Activated CD4-positive, alpha-beta memory T cell treated with anti-CD3 and anti-CD28 coated beads, Interleukin-2, amount 10 ng/mL, durations not matched to agents 7 days and 5 days (primary cell): ENCODE data around the gene KCNN3. TPM values are rescaled to one million over a fixed set of nuclear protein-coding genes. Genes with fewer than 3 reads are reported as not detected.

Experiments used
- CTCF ChIA-PET: fragments of 350-600 bp; sonication (Branson Sonifier 250); formaldehyde crosslinking; loops from one replicate; lab custom pipeline; 2021; ENCODE audit warnings: antibody characterized with exemption, inconsistent platforms; lab: Charles Lee
- POLR2A ChIA-PET: fragments of 350-600 bp; sonication (Branson Sonifier 250); formaldehyde crosslinking; loops from one replicate; lab custom pipeline; 2021; ENCODE audit warnings: antibody characterized with exemption; lab: Charles Lee
- DNase-seq: peaks from one replicate; pipeline ENCODE4 v3.0.0-alpha.2; 2020
- H3K27ac Mint-ChIP-seq: one replicate; pipeline ENCODE4 v1.8.0; 2021; ENCODE audit warnings: mild to moderate bottlenecking, mixed read lengths
- H3K27me3 Mint-ChIP-seq: one replicate; pipeline ENCODE4 v1.8.0; 2021; ENCODE audit warnings: mixed read lengths
- H3K36me3 Mint-ChIP-seq: one replicate; pipeline ENCODE4 v1.8.0; 2021; ENCODE audit warnings: low read depth, mixed read lengths
- H3K4me1 Mint-ChIP-seq: one replicate; pipeline ENCODE4 v1.8.0; 2021; ENCODE audit warnings: mixed read lengths
- H3K4me3 Mint-ChIP-seq: one replicate; pipeline ENCODE4 v1.8.0; 2021; ENCODE audit warnings: mild to moderate bottlenecking, mixed read lengths
- H3K9me3 Mint-ChIP-seq: one replicate; pipeline ENCODE4 v1.8.0; 2021; ENCODE audit warnings: mixed read lengths
- total RNA-seq, 2 experiments: library from RNA; stranded (reverse); gene quantifications; one replicate each; pipeline ENCODE4 v1.2.3, GENCODE V29; 2021

The KCNN3 gene
- total RNA-seq, 2 experiments from 2014 or later = 0.10 TPM; not detected in 1

- Mint-ChIP-seq H3K27ac (no peak overlapping the region), H3K36me3 (no peaks in the 10 kb centered on the region), H3K4me1 (no peaks in the 10 kb centered on the region), H3K4me3 (no peak overlapping the region), H3K9me3 (no peaks in the 10 kb centered on the region), H3K27me3 (peaks cover 1% of the 10 kb centered on the region)
- ChIA-PET CTCF (no interaction called here), POLR2A (no interaction called here)
- no peak for DNase-seq
Measured at GRCh38 chr1:154895798-154896197, 25.7 kb upstream of the KCNN3 start.

- Mint-ChIP-seq H3K27me3 (peaks cover 10% of the 10 kb centered on the region), H3K27ac (no peak overlapping the region), H3K9me3 (no peaks in the 10 kb centered on the region), H3K4me3 (no peak overlapping the region), H3K4me1 (peaks cover 13% of the 10 kb centered on the region), H3K36me3 (no peaks in the 10 kb centered on the region)
- ChIA-PET POLR2A (interaction anchor here (0.8 to 1.1 kb wide), 3 partner anchors 15 to 264 kb away, joined by 3 to 4 read pairs (median 3); no protein-coding TSS in a partner anchor), CTCF (interaction anchor here (2.0 to 3.1 kb wide), 2 partner anchors 13 to 16 kb away, joined by 5 to 8 read pairs; no protein-coding TSS in a partner anchor)
- no peak for DNase-seq
Measured at GRCh38 chr1:154891452-154891851, 21.4 kb upstream of the KCNN3 start.

DNA sequence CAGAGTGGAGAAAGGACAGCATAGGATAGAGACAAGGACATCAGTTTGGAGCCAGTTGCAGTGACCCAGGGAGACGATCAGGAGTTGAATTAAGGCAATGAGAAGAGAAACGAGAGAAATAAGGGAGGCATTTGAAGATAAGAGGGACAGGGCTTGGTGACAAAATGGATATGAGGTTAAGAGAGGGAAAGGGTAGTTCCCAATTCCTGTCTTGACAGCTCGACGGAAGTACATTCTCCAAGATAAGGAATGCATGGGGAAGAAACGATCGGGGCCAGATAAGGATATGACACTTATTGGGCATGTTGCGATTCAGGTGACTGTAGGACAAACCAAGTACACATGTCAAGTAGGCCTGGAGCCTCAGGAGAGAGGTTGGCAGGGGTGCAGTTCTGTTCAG is 18.7 kb upstream of the KCNN3 start:
- H3K4me1 Mint-ChIP-seq = peaks cover 27% of the 10 kb centered on the region
- H3K36me3 Mint-ChIP-seq = no peaks in the 10 kb centered on the region
- DNase-seq = no peak
- no peak overlapping the region for H3K4me3 Mint-ChIP-seq
- POLR2A ChIA-PET = no interaction called here
- H3K9me3 Mint-ChIP-seq = no peaks in the 10 kb centered on the region
- H3K27ac Mint-ChIP-seq = no peak overlapping the region
- CTCF ChIA-PET = no interaction called here
- H3K27me3 Mint-ChIP-seq = peaks cover 10% of the 10 kb centered on the region

- Mint-ChIP-seq H3K4me3 (no peak overlapping the region), H3K27ac (no peak overlapping the region)
- DNase-seq = no peak
Measured at GRCh38 chr1:154886281-154887015, 16.4 kb upstream of the KCNN3 start.

GRCh38 chr1:154884869-154885701 is 15.0 kb upstream of the KCNN3 start:
- no peak for DNase-seq
- Mint-ChIP-seq H3K27ac (no peak overlapping the region), H3K27me3 (peaks cover 9% of the 10 kb centered on the region), H3K36me3 (no peaks in the 10 kb centered on the region), H3K4me1 (peaks cover 27% of the 10 kb centered on the region), H3K4me3 (no peak overlapping the region), H3K9me3 (no peaks in the 10 kb centered on the region)
- CTCF ChIA-PET = interaction anchor here (0.7 to 1.3 kb wide), 3 partner anchors 15 to 1204 kb away, joined by 3 to 5 read pairs (median 5); no protein-coding TSS in a partner anchor
- POLR2A ChIA-PET = no interaction called here

More at GRCh38 chr1:154886281-154887015, 16.4 kb upstream of the KCNN3 start:
- CTCF ChIA-PET = interaction anchor here (0.7 to 1.3 kb wide), 2 partner anchors 26 to 1202 kb away, joined by 3 to 5 read pairs; no protein-coding TSS in a partner anchor
- peaks cover 27% of the 10 kb centered on the region for H3K4me1 Mint-ChIP-seq
- H3K9me3 Mint-ChIP-seq = no peaks in the 10 kb centered on the region
- H3K27me3 Mint-ChIP-seq = peaks cover 9% of the 10 kb centered on the region
- H3K36me3 Mint-ChIP-seq = no peaks in the 10 kb centered on the region
- POLR2A ChIA-PET = no interaction called here

DNA sequence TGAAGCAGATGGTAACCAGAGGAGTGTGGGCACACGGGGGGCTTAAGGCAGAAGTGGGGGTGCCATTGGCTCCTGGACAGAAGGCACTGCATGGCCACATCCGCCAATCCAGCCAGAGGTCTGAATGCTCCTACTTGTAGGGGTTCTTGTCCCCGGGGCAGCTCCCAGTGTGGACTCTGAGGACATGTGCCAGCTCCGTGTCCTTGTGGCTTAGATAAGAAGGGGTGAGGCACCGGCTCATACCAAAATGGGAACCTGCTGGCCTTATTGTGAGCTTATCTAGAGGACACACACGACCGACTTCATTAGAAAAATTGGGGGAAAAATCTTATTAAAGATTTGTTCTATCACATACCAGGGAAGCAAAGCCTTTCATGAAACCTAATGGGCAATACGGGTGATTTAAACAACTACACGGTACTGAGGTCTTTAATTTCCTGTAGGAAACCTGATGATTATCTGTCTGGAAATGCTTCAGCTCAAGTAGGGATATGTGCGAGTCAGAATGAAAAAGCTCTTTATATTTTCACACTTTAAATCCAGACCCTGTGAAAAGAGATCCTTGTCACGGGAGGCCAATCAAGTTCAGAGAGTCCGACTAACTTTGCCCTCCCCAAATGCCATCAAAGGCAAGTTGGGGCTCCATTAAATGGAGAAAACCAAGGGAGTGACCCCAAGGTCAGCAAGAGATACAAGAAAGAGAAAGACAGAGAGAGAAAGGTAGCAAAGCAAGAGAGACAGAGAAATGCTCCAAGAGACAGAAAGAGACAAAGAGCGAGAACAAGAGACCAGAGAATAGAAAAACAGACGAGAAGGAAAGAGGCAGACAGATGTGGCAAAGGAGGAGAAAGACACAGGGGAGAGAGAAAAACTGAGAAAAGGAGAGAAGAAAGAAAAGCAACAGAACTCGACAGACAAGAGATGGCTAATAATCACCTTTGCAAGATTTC is 14.1 kb upstream of the KCNN3 start:
- Mint-ChIP-seq H3K9me3 (no peaks in the 10 kb centered on the region), H3K4me3 (no peak overlapping the region), H3K4me1 (peaks cover 27% of the 10 kb centered on the region), H3K27ac (no peak overlapping the region), H3K36me3 (no peaks in the 10 kb centered on the region), H3K27me3 (peaks cover 12% of the 10 kb centered on the region)
- DNase-seq = no peak
- CTCF ChIA-PET = no interaction called here
- POLR2A ChIA-PET = no interaction called here

DNA sequence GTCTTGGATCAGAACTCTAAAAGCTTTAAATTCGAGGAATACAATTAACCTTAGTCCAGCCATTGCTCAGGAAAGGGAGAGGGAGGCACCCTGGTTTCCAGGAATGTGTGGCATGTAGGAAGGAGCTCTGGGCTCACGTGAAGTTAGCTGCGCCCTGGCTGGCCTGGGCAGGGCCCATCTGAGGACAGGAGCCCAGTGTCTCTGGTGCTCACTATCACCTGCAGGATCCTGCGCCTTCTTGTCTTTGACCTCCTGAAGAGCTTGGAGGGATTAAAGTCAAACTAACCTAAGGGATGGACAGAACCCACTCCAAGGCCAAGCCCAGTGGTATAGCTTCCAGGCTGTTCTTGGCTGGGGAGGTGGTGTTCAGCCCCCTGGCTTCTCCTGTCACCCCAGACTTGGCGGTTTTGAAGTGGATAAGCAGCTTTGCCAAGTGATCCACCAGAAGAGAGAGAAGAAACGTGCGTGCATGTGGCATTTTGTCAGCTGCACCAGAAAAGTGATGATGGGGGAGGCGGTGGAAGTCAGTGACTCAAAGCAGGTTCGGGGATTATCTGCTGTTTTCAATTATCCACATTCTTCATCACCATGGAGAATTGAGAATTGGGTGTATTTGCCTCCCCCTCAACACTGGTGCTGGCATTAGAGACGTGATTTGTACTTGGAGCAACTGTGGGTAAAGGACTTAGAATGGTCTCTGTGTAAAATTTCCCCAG is 11.9 kb upstream of the KCNN3 start:
- H3K27me3 Mint-ChIP-seq = peaks cover 3% of the 10 kb centered on the region
- H3K27ac Mint-ChIP-seq = no peak overlapping the region
- peaks cover 20% of the 10 kb centered on the region for H3K4me1 Mint-ChIP-seq
- H3K4me3 Mint-ChIP-seq = no peak overlapping the region
- CTCF ChIA-PET = interaction anchor here (1.0 to 1.3 kb wide), 3 partner anchors 9 to 322 kb away, joined by 4 to 6 read pairs (median 5); no protein-coding TSS in a partner anchor
- POLR2A ChIA-PET = no interaction called here
- H3K9me3 Mint-ChIP-seq = no peaks in the 10 kb centered on the region
- no peaks in the 10 kb centered on the region for H3K36me3 Mint-ChIP-seq
- no peak for DNase-seq

GRCh38 chr1:154880671-154881070 is 10.6 kb upstream of the KCNN3 start:
- no peak for DNase-seq
- H3K27me3 Mint-ChIP-seq = peaks cover 12% of the 10 kb centered on the region
- H3K9me3 Mint-ChIP-seq = no peaks in the 10 kb centered on the region
- no peak overlapping the region for H3K4me3 Mint-ChIP-seq
- H3K27ac Mint-ChIP-seq = no peak overlapping the region
- peaks cover 7% of the 10 kb centered on the region for H3K4me1 Mint-ChIP-seq
- H3K36me3 Mint-ChIP-seq = no peaks in the 10 kb centered on the region
- ChIA-PET CTCF (no interaction called here), POLR2A (no interaction called here)

DNA sequence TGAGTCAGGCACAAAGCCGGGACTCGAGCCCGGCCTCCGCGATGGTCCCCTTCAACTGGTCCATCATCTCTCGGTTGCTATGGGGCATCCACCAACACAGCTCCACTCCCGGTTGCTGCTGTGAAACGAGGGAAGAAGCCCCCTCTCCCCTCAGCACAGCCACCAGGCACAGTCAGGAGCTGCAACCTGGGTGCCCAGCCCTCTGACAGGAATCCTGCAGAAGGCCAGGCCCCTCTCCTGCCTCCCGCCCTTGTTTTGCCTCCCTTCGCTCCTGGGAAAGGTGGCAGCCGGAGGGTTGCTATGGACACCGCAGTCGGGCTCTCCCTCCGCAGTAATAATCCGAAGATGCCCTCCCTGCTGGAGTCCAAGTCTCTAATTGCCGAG is 8.9 kb upstream of the KCNN3 start:
- Mint-ChIP-seq H3K27me3 (peaks cover 21% of the 10 kb centered on the region), H3K4me3 (no peak overlapping the region), H3K4me1 (peaks cover 9% of the 10 kb centered on the region), H3K9me3 (no peaks in the 10 kb centered on the region), H3K36me3 (no peaks in the 10 kb centered on the region), H3K27ac (no peak overlapping the region)
- ChIA-PET POLR2A (interaction anchor here (1.0 to 1.2 kb wide), 2 partner anchors 57 to 319 kb away, joined by 3 to 5 read pairs; partner anchors contain the start of gene PMVK), CTCF (interaction anchor here (0.7 to 2.0 kb wide), 25 partner anchors 9 to 400 kb away, joined by 3 to 18 read pairs (median 4); partner anchors contain the start of genes KCNN3 and PMVK)
- no peak for DNase-seq

GRCh38 chr1:154878371-154879037 is 8.4 kb upstream of the KCNN3 start:
- POLR2A ChIA-PET = interaction anchor here (1.0 to 1.2 kb wide), 2 partner anchors 58 to 319 kb away, joined by 3 to 5 read pairs; partner anchors contain the start of gene PMVK
- peak; percentile 78 for DNase-seq
- Mint-ChIP-seq H3K27ac (no peak overlapping the region), H3K4me3 (no peak overlapping the region), H3K4me1 (peaks cover 11% of the 10 kb centered on the region), H3K9me3 (no peaks in the 10 kb centered on the region), H3K27me3 (peaks cover 21% of the 10 kb centered on the region), H3K36me3 (no peaks in the 10 kb centered on the region)
- CTCF ChIA-PET = interaction anchor here (0.6 to 2.0 kb wide), 27 partner anchors 8 to 471 kb away, joined by 3 to 18 read pairs (median 4); partner anchors contain the start of genes KCNN3 and PMVK

DNA sequence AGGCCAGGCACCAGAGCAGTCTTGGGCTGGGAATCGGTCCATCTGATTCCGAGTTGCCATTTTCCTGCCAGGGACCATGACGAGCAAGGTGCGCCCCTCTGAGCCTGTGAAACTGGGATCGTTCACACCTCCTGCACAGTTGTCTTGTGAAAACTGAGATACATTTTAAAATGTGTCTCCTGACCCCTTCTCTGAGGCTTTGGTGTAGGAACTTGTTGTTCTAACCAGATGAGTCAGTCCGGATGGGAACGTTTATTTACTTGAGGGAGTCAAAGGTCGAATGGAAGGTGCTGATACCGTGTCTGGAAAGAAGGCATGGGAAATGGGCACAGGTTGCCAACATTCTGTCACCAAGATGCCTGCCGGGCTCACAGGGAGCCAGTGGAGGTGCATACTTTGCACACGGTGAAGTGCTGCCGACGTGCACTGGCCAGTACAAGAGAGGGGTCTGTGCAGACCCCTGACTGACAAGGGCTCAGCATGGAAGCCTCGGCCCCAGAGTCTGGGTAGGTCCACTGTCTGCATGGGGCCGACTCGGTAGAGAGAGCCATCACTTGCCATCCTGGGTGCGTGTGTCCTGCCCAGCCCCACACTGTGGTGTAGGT is 7.4 kb upstream of the KCNN3 start:
- POLR2A ChIA-PET = no interaction called here
- peaks cover 29% of the 10 kb centered on the region for H3K27me3 Mint-ChIP-seq
- H3K4me1 Mint-ChIP-seq = peaks cover 11% of the 10 kb centered on the region
- no peak overlapping the region for H3K4me3 Mint-ChIP-seq
- H3K27ac Mint-ChIP-seq = no peak overlapping the region
- H3K9me3 Mint-ChIP-seq = no peaks in the 10 kb centered on the region
- CTCF ChIA-PET = interaction anchor here (1.6 to 2.0 kb wide), 4 partner anchors 15 to 317 kb away, joined by 7 to 18 read pairs (median 10); partner anchors contain the start of gene PMVK
- DNase-seq = no peak
- no peaks in the 10 kb centered on the region for H3K36me3 Mint-ChIP-seq
